Endothelial cell of umbilical vein (primary cell): ENCODE data around the gene OR6V1. TPM values are rescaled to one million over a fixed set of nuclear protein-coding genes. Genes with fewer than 3 reads are reported as not detected.

Experiments used
- BruUV-seq: library from RNA; stranded (reverse); fragments of 400-500 nt; replicated peaks from 2 replicates; lab custom pipeline; 2021; lab: Mats Ljungman, UMichigan
- CTCF ChIA-PET: fragments of 300-600, 350-600 bp; sonication (Branson Sonifier 250); formaldehyde crosslinking; loops from one replicate; lab custom pipeline; 2021; ENCODE audit warnings: antibody characterized with exemption, inconsistent platforms; lab: Charles Lee
- POLR2A ChIA-PET: fragments of 300-600, 350-600 bp; sonication (Branson Sonifier 250); formaldehyde crosslinking; loops from one replicate; lab custom pipeline; 2021; ENCODE audit warnings: antibody characterized with exemption, inconsistent platforms; lab: Charles Lee
- DNase-seq: peaks from one replicate; pipeline ENCODE4 v3.0.0-alpha.2; 2011; ENCODE audit warnings: low read depth, low spot score
- FAIRE-seq: peaks from 2 replicates; lab custom pipeline; 2011; peaks lifted over from hg19 to GRCh38; lab: Jason Lieb, UNC
- H2AFZ ChIP-seq: 2 replicates; pipeline ENCODE4 v1.6.0; 2012; ENCODE audit warnings: low read depth, low read length, control low read depth, inconsistent platforms
- H3K27ac ChIP-seq: 2 replicates; pipeline ENCODE4 v1.5.1; 2011; ENCODE audit warnings: low read depth, mild to moderate bottlenecking, control low read depth, low read length, moderate library complexity; ENCODE audit not compliant: insufficient read depth
- H3K27me3 ChIP-seq, 2 experiments: 2 replicates each; pipeline versions ENCODE4 v1.6.0 to v1.6.1; 2011; ENCODE audit warnings: low read length in 2 of 2, mixed read lengths in 1 of 2; ENCODE audit not compliant: control insufficient read depth in 2 of 2, insufficient read depth in 2 of 2
- H3K36me3 ChIP-seq, 2 experiments: 2 replicates in 1 of 2; 3 replicates in 1 of 2; pipeline ENCODE4 v1.5.1; 2011; ENCODE audit warnings: low read length in 2 of 2, mild to moderate bottlenecking in 1 of 2, moderate library complexity in 1 of 2; ENCODE audit not compliant: control insufficient read depth in 2 of 2, insufficient read depth in 2 of 2; ENCODE audit errors: extremely low read depth in 1 of 2
- H3K4me1 ChIP-seq: 3 replicates; pipeline ENCODE4 v1.5.1; 2011; ENCODE audit warnings: mild to moderate bottlenecking, low read length; ENCODE audit not compliant: control insufficient read depth, insufficient read depth; ENCODE audit errors: extremely low read depth
- H3K4me2 ChIP-seq: 2 replicates; pipeline ENCODE4 v1.6.1; 2011; ENCODE audit warnings: low read length, control low read depth, mixed read lengths; ENCODE audit not compliant: insufficient read depth
- H3K4me3 ChIP-seq, 3 experiments: fragments of 200-600 bp in 1 of 3; sonication (generic), shearing (Covaris generic) in 1 of 3; replicated peaks in 1 of 3; 2 replicates each; pipeline ENCODE4 v1.5.1; 2011 to 2016; ENCODE audit warnings: control low read depth in 3 of 3, low read length in 3 of 3, mild to moderate bottlenecking in 2 of 3, inconsistent platforms in 1 of 3, low read depth in 1 of 3, moderate library complexity in 1 of 3; ENCODE audit not compliant: insufficient read depth in 1 of 3
- H3K79me2 ChIP-seq: 2 replicates; pipeline ENCODE4 v1.6.0; 2012; ENCODE audit warnings: low read length, inconsistent platforms; ENCODE audit not compliant: control insufficient read depth, insufficient read depth
- H3K9ac ChIP-seq: replicated peaks from 2 replicates; pipeline ENCODE3; 2011; ENCODE audit warnings: low read length, control low read depth; ENCODE audit not compliant: insufficient read depth; ENCODE audit errors: extremely low read depth
- H3K9me1 ChIP-seq: replicated peaks from 3 replicates; pipeline ENCODE4 v1.6.0; 2011; ENCODE audit warnings: mild to moderate bottlenecking, low read length; ENCODE audit not compliant: control insufficient read depth, insufficient read depth; ENCODE audit errors: extremely low read depth
- H3K9me3 ChIP-seq: replicated peaks from 2 replicates; pipeline ENCODE4 v1.5.1; 2012; ENCODE audit warnings: low read length, inconsistent platforms; ENCODE audit not compliant: control insufficient read depth, insufficient read depth
- H4K20me1 ChIP-seq: replicated peaks from 2 replicates; pipeline ENCODE3; 2011; ENCODE audit warnings: mild to moderate bottlenecking, low read length; ENCODE audit not compliant: control insufficient read depth, insufficient read depth; ENCODE audit errors: extremely low read depth
- FOS ChIP-seq: IDR thresholded peaks from 2 replicates; pipeline ENCODE4 v1.6.1; 2011; ENCODE audit warnings: mild to moderate bottlenecking, low read length, moderate library complexity, borderline replicate concordance; ENCODE audit not compliant: insufficient read depth
- JUN ChIP-seq: IDR thresholded peaks from 2 replicates; pipeline ENCODE4 v1.6.1; 2011; ENCODE audit warnings: borderline replicate concordance, low read depth; ENCODE audit not compliant: insufficient read length, insufficient read depth
- MYC ChIP-seq: IDR thresholded peaks from one replicate; pipeline ENCODE4 v1.6.1; 2011; ENCODE audit warnings: mild to moderate bottlenecking, low read depth, low read length
- dilution Hi-C: fragments of 300-500 bp; cut with MboI; formaldehyde crosslinking; loops from one replicate; pipeline ENCODE4 v1.15.0; 2019; ENCODE audit warnings: low sequenced_read_pairs; ENCODE audit not compliant: extremely low pct_ligation_motif_present
- intact Hi-C: fragments of 100-400 bp; cut with micrococcal nuclease; formaldehyde crosslinking; loops from one replicate; pipeline ENCODE4 v1.10.0; 2022
- polyA plus RNA-seq, 4 experiments: library from polyadenylated mRNA; depleted of rRNA in 3 of 4; stranded (reverse) in 3 of 4; unstranded in 1 of 4; fragments of >200 nt; gene quantifications; 2 replicates each; pipeline versions ENCODE4 v1.2.1 to v1.2.3, GENCODE V29; 2011 to 2012; ENCODE audit warnings: missing spikeins in 1 of 4
- total RNA-seq: library from RNA; stranded (reverse); gene quantifications from 2 replicates; pipeline ENCODE4 v1.2.3, GENCODE V29; 2021
- TF ChIP-seq, protein P1 (sequence below), 2 donors: IDR thresholded peaks; 1 replicate in 1 of 2; 2 replicates in 1 of 2; pipeline ENCODE4 v1.5.1; 2011; ENCODE audit warnings: low read length in 2 of 2, mild to moderate bottlenecking in 2 of 2, moderate library complexity in 2 of 2, control low read depth in 1 of 2, inconsistent platforms in 1 of 2, low read depth in 1 of 2; ENCODE audit not compliant: insufficient read depth in 1 of 2; ENCODE audit errors: extremely low read depth in 1 of 2
- TF ChIP-seq, protein P2 (sequence below): IDR thresholded peaks from 2 replicates; pipeline ENCODE4 v1.6.1; 2011; ENCODE audit not compliant: insufficient read depth, insufficient read length

OR6V1 gene
- total and polyA plus RNA-seq, 2 donors (not counting 3 experiments of a cell fraction or from before 2014, with no cell fraction given) = not detected

DNA sequence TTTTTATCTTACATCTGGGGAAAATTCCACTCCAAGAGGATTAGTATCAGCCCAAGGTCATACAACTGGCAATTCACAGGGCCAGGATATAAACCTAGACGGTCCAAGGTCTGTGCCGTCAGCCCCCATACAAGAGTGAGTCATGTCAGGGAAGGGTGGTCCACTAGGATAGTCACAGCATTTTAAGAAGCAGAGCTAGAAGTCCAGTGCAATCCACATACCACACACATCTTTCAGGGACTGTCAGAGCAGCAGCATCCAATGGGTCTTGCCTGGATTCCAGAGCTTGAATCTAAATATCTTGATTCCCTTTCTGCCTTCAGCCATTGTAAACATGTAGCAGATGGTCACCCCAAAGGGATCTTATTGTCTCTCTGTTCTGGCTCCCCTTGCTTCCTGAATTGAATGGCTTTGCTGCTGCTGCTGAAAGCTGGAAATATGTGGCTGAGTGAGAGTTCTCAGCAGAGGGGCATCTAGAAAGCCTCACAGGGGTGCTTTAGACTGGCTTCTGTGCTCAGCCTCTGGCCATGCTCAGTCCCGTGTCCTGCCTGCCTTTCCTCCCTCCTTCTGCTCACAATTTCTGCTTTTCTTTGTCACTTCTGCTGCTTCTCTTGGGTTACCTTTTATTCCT, 9.9 kb upstream of the OR6V1 start:
- Histone ChIP-seq H4K20me1 (no peaks in the 10 kb centered on the region), H3K27me3 (peaks cover 2% of the 10 kb centered on the region in 2 experiments), H3K4me3 (no peak overlapping the region), H3K9me3 (no peaks in the 10 kb centered on the region), H3K27ac (no peak overlapping the region), H3K36me3 (no peaks in the 10 kb centered on the region), H3K79me2 (no peaks in the 10 kb centered on the region), H3K9ac (no peak overlapping the region), H2AFZ (no peak overlapping the region), H3K4me2 (no peak overlapping the region), H3K4me1 (no peaks in the 10 kb centered on the region), H3K9me1 (no peaks in the 10 kb centered on the region)
- TF ChIP-seq, protein P1, sequence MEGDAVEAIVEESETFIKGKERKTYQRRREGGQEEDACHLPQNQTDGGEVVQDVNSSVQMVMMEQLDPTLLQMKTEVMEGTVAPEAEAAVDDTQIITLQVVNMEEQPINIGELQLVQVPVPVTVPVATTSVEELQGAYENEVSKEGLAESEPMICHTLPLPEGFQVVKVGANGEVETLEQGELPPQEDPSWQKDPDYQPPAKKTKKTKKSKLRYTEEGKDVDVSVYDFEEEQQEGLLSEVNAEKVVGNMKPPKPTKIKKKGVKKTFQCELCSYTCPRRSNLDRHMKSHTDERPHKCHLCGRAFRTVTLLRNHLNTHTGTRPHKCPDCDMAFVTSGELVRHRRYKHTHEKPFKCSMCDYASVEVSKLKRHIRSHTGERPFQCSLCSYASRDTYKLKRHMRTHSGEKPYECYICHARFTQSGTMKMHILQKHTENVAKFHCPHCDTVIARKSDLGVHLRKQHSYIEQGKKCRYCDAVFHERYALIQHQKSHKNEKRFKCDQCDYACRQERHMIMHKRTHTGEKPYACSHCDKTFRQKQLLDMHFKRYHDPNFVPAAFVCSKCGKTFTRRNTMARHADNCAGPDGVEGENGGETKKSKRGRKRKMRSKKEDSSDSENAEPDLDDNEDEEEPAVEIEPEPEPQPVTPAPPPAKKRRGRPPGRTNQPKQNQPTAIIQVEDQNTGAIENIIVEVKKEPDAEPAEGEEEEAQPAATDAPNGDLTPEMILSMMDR (IDR thresholded peaks at IDR 0.05; ENCODE audit: extremely low read depth in 1 of 2, insufficient read depth in 1 of 2, low read depth in 1 of 2, low read length in 2 of 2) = no peak
- TF ChIP-seq JUN (no peak), MYC (no peak), FOS (no peak)
- TF ChIP-seq, protein P2, sequence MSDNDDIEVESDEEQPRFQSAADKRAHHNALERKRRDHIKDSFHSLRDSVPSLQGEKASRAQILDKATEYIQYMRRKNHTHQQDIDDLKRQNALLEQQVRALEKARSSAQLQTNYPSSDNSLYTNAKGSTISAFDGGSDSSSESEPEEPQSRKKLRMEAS = no peak
- FAIRE-seq = no peak
- intact Hi-C loops = no loop called here
- ChIA-PET CTCF (interaction anchor here (0.9 to 2.6 kb wide), 4 partner anchors 17 to 190 kb away, joined by 3 to 10 read pairs (median 4); no protein-coding TSS in a partner anchor), POLR2A (interaction anchor here (0.6 kb wide), 1 partner anchor 9 kb away, joined by 3 read pairs; no protein-coding TSS in a partner anchor)
- no TSS peak for BruUV-seq
- dilution Hi-C loops = no loop called here
- DNase-seq = no peak
